Right lobe of liver (tissue), 6 donors: ENCODE measurements around the gene MACROD2. TPM values are rescaled to one million over a fixed set of nuclear protein-coding genes. Genes with fewer than 3 reads are reported as not detected.

Experiments used
- ATAC-seq, 4 donors: fragments of 200-7000 bp; cut with Tn5 transposase; one replicate each; pipeline ENCODE4 v1.9.1; 2020; ENCODE audit warnings: mild to moderate bottlenecking in 4 of 4, moderate library complexity in 4 of 4
- DNase-seq, 3 donors: peaks; one replicate each; pipeline ENCODE4 v3.0.0-alpha.2; 2020
- H3K27ac ChIP-seq, 3 donors: fragments of 200-600 bp; one replicate each; pipeline ENCODE4 v1.8.0; 2022
- H3K27me3 ChIP-seq, 2 donors: fragments of 200-600 bp; one replicate each; pipeline ENCODE4 v1.8.0; 2022
- H3K36me3 ChIP-seq, 4 donors: fragments of 200-600 bp; sonication (generic) in 1 of 4; one replicate each; pipeline versions ENCODE4 v1.5.1 to v1.8.0; 2017 to 2022; ENCODE audit warnings: control low read depth in 1 of 4
- H3K4me1 ChIP-seq, 4 donors: fragments of 200-600 bp; sonication (generic) in 1 of 4; one replicate each; pipeline versions ENCODE4 v1.5.1 to v1.8.0; 2017 to 2022; ENCODE audit warnings: control low read depth in 1 of 4
- H3K4me3 ChIP-seq, 3 donors: fragments of 200-600 bp; one replicate each; pipeline ENCODE4 v1.8.0; 2022
- H3K9me3 ChIP-seq, 4 donors: fragments of 200-600 bp; sonication (generic) in 1 of 4; one replicate each; pipeline versions ENCODE4 v1.5.1 to v1.8.0; 2017 to 2022; ENCODE audit warnings: control low read depth in 1 of 4
- CTCF ChIP-seq, 4 donors: fragments of 200-600 bp in 3 of 4; fragments of 450-650 bp in 1 of 4; IDR thresholded peaks; one replicate each; pipeline versions ENCODE4 v1.5.1 to v1.8.0; 2016 to 2022; ENCODE audit warnings: antibody characterized with exemption in 4 of 4, mild to moderate bottlenecking in 2 of 4
- POLR2A ChIP-seq: fragments of 450-650 bp; IDR thresholded peaks from one replicate; pipeline ENCODE4 v1.6.1; 2017; ENCODE audit warnings: antibody characterized with exemption, mild to moderate bottlenecking
- WGBS: methylation state at CpG from one replicate; pipeline ENCODE4 v1.1.6; 2018; ENCODE audit warnings: low coverage, low lambda C conversion rate; ENCODE audit not compliant: insufficient coverage; ENCODE audit errors: missing lambda C conversion rate; 5-methylcytosine and 5-hydroxymethylcytosine counted together
- intact Hi-C, 2 donors: fragments of 100-400 bp; cut with DNase I; formaldehyde crosslinking; loops; one replicate each; pipeline versions ENCODE4 v1.11.2 to v1.14.1; 2022
- total RNA-seq, 6 experiments: library from RNA; depleted of rRNA in 2 of 6; stranded (reverse); fragments of >200 nt in 2 of 6; fragmentation: NEBNext Ultra II Directional in 3 of 6; extraction: Animal tissue kit (Norgen Biotek cat#: 25700) in 3 of 6; gene quantifications; one replicate each; pipeline versions ENCODE4 v1.1.0 to v1.2.4, GENCODE V29; 2016 to 2023
- donor health status: DM: no; HTN: yes; CAD: no.
- donor health status: DM: no; HTN: no; CAD: no.
- donor health status: DM: no; HTN: no; CAD: no.
- donor health status: DM: no; HTN: yes; CAD: no.
- donor health status: DM: no; HTN: yes; CAD: no.

MACROD2 gene
- total RNA-seq, 6 experiments from 2014 or later: 1.2 to 5.5 (median 3.3) TPM

- Histone ChIP-seq H3K27me3 (no peaks in the 10 kb centered on the region), H3K27ac (no peak overlapping the region), H3K4me1 (no peaks in the 10 kb centered on the region), H3K4me3 (no peak overlapping the region), H3K36me3 (no peaks in the 10 kb centered on the region), H3K9me3 (no peaks in the 10 kb centered on the region)
- intact Hi-C loops: no loop called here
- ATAC-seq: no peak
- DNase-seq: no peak
- TF ChIP-seq CTCF (IDR thresholded peaks at IDR 0.05): no peak
- no peak for TF ChIP-seq POLR2A
- WGBS: 51% methylated on average over 4 of the region's 7 CpGs
These were observed 1253.5 kb downstream of the MACROD2 start for GRCh38 chr20:15248618-15249395.

GRCh38 chr20:15251171-15251570 is 1255.9 kb downstream of the MACROD2 start:
- Histone ChIP-seq H3K4me1 (no peaks in the 10 kb centered on the region), H3K4me3 (no peak overlapping the region), H3K36me3 (no peaks in the 10 kb centered on the region), H3K27me3 (no peaks in the 10 kb centered on the region), H3K27ac (no peak overlapping the region), H3K9me3 (no peaks in the 10 kb centered on the region)
- ATAC-seq: no peak
- no peak for DNase-seq
- 52% methylated on average over 2 of the region's 2 CpGs for WGBS
- TF ChIP-seq POLR2A: no peak
- no peak for TF ChIP-seq CTCF (IDR thresholded peaks at IDR 0.05)
- intact Hi-C loops: no loop called here

DNA sequence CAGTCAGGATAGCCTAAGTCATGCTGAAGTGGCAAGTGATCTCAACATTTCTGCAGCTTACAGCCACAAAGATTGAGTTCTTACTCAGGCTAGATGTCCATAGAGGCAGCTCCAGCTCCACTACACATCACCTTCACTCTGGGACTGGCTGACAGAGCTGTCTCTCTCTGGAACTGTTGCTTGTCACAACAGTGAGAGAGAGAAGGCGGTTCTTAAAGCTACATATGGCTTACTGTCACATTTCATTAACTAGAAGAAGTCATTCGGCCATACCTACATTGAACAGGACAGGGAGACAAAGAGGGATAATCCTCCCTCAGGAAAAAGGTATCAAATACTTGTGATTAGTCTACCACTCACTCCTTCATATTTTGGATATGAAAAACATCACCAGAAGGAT is 1257.0 kb downstream of the MACROD2 start:
- Histone ChIP-seq H3K4me1 (no peaks in the 10 kb centered on the region), H3K27ac (no peak overlapping the region), H3K9me3 (no peaks in the 10 kb centered on the region), H3K27me3 (no peaks in the 10 kb centered on the region), H3K4me3 (no peak overlapping the region), H3K36me3 (no peaks in the 10 kb centered on the region)
- intact Hi-C loops: no loop called here
- DNase-seq (no peak), ATAC-seq (no peak)
- 65% methylated on average over 2 of the region's 2 CpGs for WGBS
- TF ChIP-seq POLR2A (no peak), CTCF (IDR thresholded peaks at IDR 0.05) (no peak)

GRCh38 chr20:15253431-15253830 is 1258.1 kb downstream of the MACROD2 start:
- no peak for ATAC-seq
- DNase-seq: no peak
- intact Hi-C loops: no loop called here
- no peak overlapping the region for H3K4me3 ChIP-seq
- no peaks in the 10 kb centered on the region for H3K36me3 ChIP-seq
- no peaks in the 10 kb centered on the region for H3K9me3 ChIP-seq
- WGBS: 88% methylated on average over 5 of the region's 5 CpGs
- TF ChIP-seq POLR2A (no peak), CTCF (IDR thresholded peaks at IDR 0.05) (no peak)
- no peak overlapping the region for H3K27ac ChIP-seq
- H3K4me1 ChIP-seq: no peaks in the 10 kb centered on the region
- no peaks in the 10 kb centered on the region for H3K27me3 ChIP-seq
